DOHH2 (cell line): Measurements from ENCODE around the gene SLC6A2.

Source experiments
- H3F3A ChIP-seq: fragments of 200-600 bp; sonication (generic), shearing (Covaris generic); 2 replicates; pipeline ENCODE4 v1.6.0; 2016; ENCODE audit warnings: antibody characterized with exemption, mild to moderate bottlenecking; ENCODE audit not compliant: control insufficient read depth, insufficient read depth
- H3K27ac ChIP-seq: fragments of 200-600 bp; sonication (generic); 2 replicates; pipeline ENCODE4 v1.5.1; 2014; ENCODE audit warnings: low read depth, mild to moderate bottlenecking, low read length, moderate library complexity
- H3K27me3 ChIP-seq: fragments of 200-600 bp; sonication (generic); 2 replicates; pipeline ENCODE4 v1.6.1; 2014; ENCODE audit warnings: mild to moderate bottlenecking, low read length, mixed read lengths; ENCODE audit not compliant: control insufficient read depth
- H3K36me3 ChIP-seq: fragments of 200-600 bp; sonication (generic); 2 replicates; pipeline ENCODE4 v1.6.1; 2014; ENCODE audit warnings: mild to moderate bottlenecking, low read length, moderate library complexity, mixed read lengths; ENCODE audit not compliant: control insufficient read depth
- H3K4me1 ChIP-seq: fragments of 200-600 bp; sonication (generic); 2 replicates; pipeline ENCODE4 v1.6.1; 2014; ENCODE audit warnings: mild to moderate bottlenecking, low read length, mixed read lengths; ENCODE audit not compliant: control insufficient read depth
- H3K4me2 ChIP-seq: fragments of 200-600 bp; sonication (generic); 2 replicates; pipeline ENCODE4 v1.6.0; 2014; ENCODE audit warnings: mild to moderate bottlenecking, low read length, moderate library complexity
- H3K4me3 ChIP-seq: fragments of 200-600 bp; sonication (generic); 2 replicates; pipeline ENCODE4 v1.5.1; 2014; ENCODE audit warnings: mild to moderate bottlenecking, low read length, mixed read lengths
- H3K79me2 ChIP-seq: fragments of 200-600 bp; sonication (generic); 2 replicates; pipeline ENCODE4 v1.6.1; 2014; ENCODE audit warnings: mild to moderate bottlenecking, low read length, mixed read lengths; ENCODE audit not compliant: control insufficient read depth
- H3K9me2 ChIP-seq: fragments of 200-600 bp; sonication (generic); replicated peaks from 2 replicates; pipeline ENCODE4 v1.6.1; 2014; ENCODE audit warnings: mild to moderate bottlenecking, low read length, mixed read lengths; ENCODE audit not compliant: control insufficient read depth
- H3K9me3 ChIP-seq: fragments of 200-600 bp; sonication (generic); 2 replicates; pipeline ENCODE4 v1.6.1; 2014; ENCODE audit warnings: antibody characterized with exemption, low read length, mixed read lengths; ENCODE audit not compliant: control insufficient read depth, insufficient read depth
- H4K20me1 ChIP-seq: fragments of 200-600 bp; sonication (generic); 2 replicates; pipeline ENCODE4 v1.6.0; 2014; ENCODE audit warnings: low read depth, mild to moderate bottlenecking, antibody characterized with exemption, low read length, moderate library complexity; ENCODE audit not compliant: control insufficient read depth, insufficient read depth
- EZH2phosphoT487 ChIP-seq: fragments of 200-600 bp; sonication (generic); IDR thresholded peaks from 2 replicates; pipeline ENCODE4 v1.6.1; 2017; ENCODE audit warnings: borderline replicate concordance, mild to moderate bottlenecking, antibody characterized with exemption, low read length, moderate library complexity, mixed read lengths
- TF ChIP-seq, protein P1 (sequence below): fragments of 200-600 bp; sonication (generic); IDR thresholded peaks from one replicate; pipeline ENCODE4 v1.5.1; 2014; ENCODE audit warnings: antibody characterized with exemption, mild to moderate bottlenecking, low read depth, low read length; ENCODE audit not compliant: poor library complexity, severe bottlenecking

Gene SLC6A2

DNA sequence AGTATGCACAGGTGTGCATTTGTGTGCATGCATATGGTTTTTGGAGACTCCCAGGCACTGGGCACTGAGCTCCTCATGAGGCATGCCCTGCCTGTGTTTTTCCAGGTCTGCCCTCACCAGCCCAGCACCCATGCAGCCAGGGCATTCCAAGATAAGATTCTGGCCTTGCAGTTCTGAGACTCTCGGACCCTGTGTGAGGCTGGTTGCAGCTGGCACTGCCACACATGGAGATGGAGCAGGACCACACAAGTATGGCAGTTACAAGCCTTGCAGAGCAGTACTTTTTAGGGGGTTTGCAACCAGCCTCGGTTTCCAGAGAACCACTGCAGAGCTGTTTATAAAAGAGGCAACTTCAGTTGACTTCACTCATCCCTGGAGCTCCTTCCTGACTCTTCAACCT, 10.2 kb downstream of the SLC6A2 start:
- TF ChIP-seq, protein P1, sequence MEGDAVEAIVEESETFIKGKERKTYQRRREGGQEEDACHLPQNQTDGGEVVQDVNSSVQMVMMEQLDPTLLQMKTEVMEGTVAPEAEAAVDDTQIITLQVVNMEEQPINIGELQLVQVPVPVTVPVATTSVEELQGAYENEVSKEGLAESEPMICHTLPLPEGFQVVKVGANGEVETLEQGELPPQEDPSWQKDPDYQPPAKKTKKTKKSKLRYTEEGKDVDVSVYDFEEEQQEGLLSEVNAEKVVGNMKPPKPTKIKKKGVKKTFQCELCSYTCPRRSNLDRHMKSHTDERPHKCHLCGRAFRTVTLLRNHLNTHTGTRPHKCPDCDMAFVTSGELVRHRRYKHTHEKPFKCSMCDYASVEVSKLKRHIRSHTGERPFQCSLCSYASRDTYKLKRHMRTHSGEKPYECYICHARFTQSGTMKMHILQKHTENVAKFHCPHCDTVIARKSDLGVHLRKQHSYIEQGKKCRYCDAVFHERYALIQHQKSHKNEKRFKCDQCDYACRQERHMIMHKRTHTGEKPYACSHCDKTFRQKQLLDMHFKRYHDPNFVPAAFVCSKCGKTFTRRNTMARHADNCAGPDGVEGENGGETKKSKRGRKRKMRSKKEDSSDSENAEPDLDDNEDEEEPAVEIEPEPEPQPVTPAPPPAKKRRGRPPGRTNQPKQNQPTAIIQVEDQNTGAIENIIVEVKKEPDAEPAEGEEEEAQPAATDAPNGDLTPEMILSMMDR, result no peak
- TF ChIP-seq EZH2phosphoT487, result no peak
- no peaks in the 10 kb centered on the region for H4K20me1 ChIP-seq
- H3K27ac ChIP-seq, result no peak overlapping the region
- H3K36me3 ChIP-seq, result no peaks in the 10 kb centered on the region
- H3K27me3 ChIP-seq, result no peaks in the 10 kb centered on the region
- H3K9me2 ChIP-seq, result no peaks in the 10 kb centered on the region
- no peaks in the 10 kb centered on the region for H3F3A ChIP-seq
- no peaks in the 10 kb centered on the region for H3K79me2 ChIP-seq
- H3K4me1 ChIP-seq, result no peaks in the 10 kb centered on the region
- H3K4me3 ChIP-seq, result no peak overlapping the region
- no peaks in the 10 kb centered on the region for H3K9me3 ChIP-seq
- H3K4me2 ChIP-seq, result no peak overlapping the region

- Histone ChIP-seq H3K27ac (no peak overlapping the region), H3K36me3 (no peaks in the 10 kb centered on the region), H3K4me1 (no peaks in the 10 kb centered on the region), H3K4me2 (no peak overlapping the region), H3K27me3 (no peaks in the 10 kb centered on the region), H3F3A (no peaks in the 10 kb centered on the region), H3K9me2 (no peaks in the 10 kb centered on the region), H3K4me3 (no peak overlapping the region), H3K79me2 (no peaks in the 10 kb centered on the region), H4K20me1 (no peaks in the 10 kb centered on the region), H3K9me3 (no peaks in the 10 kb centered on the region)
- TF ChIP-seq EZH2phosphoT487, result no peak
- TF ChIP-seq, protein P1, result no peak
Observed at GRCh38 chr16:55667753-55668152, 12.0 kb downstream of the SLC6A2 start.

DNA sequence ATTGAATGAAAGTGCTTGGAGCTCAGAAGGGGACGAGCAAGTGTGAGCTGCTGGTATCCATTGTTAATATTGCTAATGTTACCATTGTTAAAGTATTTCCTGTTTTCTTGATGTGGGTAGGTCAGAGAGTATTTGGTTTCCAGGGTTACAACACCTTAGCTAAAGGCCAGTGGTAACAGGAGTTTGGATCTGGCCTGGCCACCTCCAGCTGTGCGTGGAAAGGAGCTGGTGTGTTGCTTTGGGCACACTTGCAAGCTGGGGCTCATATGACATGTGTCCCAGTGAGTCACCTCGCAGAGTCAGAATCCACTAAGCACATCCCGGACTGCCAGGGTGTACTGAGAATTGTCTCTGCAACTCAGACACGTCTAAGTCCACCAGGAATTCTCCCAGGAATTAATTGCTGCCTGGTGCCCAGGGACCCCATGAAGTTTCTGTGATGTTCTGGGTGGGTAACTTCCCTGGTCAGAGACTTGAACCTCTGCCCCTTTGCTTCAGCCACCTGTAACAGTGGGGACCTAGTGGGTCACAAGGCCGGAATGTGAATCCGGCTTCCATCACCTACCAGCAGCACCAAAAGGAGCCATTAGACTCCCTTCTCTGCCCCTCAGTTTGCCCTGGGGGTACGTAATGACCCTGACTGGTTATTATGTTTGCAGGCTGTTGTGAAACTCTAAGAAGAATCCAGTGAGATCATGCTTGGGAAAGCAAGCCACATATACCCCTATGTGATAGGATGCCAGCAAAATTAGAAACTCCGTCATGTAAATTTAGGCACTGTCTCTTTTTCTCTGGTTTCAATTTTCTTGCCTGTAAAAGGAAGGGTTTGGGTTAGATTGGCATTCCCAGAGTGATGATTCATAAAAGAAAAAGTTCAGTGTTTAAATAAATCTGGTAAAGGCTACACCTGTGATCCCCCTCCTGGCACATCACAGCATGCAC, 12.8 kb downstream of the SLC6A2 start:
- no peak for TF ChIP-seq EZH2phosphoT487
- TF ChIP-seq, protein P1, result no peak
- H3K4me3 ChIP-seq, result no peak overlapping the region
- no peaks in the 10 kb centered on the region for H3K36me3 ChIP-seq
- H3K27me3 ChIP-seq, result no peaks in the 10 kb centered on the region
- no peaks in the 10 kb centered on the region for H3K9me2 ChIP-seq
- no peaks in the 10 kb centered on the region for H3K4me1 ChIP-seq
- no peaks in the 10 kb centered on the region for H3F3A ChIP-seq
- H3K4me2 ChIP-seq, result no peak overlapping the region
- H3K79me2 ChIP-seq, result no peaks in the 10 kb centered on the region
- no peaks in the 10 kb centered on the region for H4K20me1 ChIP-seq
- no peaks in the 10 kb centered on the region for H3K9me3 ChIP-seq
- H3K27ac ChIP-seq, result no peak overlapping the region
